Measurements from ENCODE around the gene ANAPC2. TPM values are rescaled to one million over a fixed set of nuclear protein-coding genes. Genes with fewer than 3 reads are reported as not detected.
A peak's percentile ranks its signal among the peaks of the same experiment; 100 is the strongest.

ANAPC2 gene
- total RNA-seq, 2 experiments from 2014 or later: 144 to 149 TPM

- DNase-seq: no peak
- intact Hi-C loops (cut with DNase I, micrococcal nuclease): no loop called here
- no peaks in the 10 kb centered on the region for H3K27me3 ChIP-seq (ENCODE audit: control insufficient read depth in 1 of 2, insufficient read depth in 2 of 2, low read length in 2 of 2)
- no peak overlapping the region for H3K27ac Mint-ChIP-seq
- ChIA-PET CTCF (no interaction called here), POLR2A (no interaction called here)
- H3K4me1 ChIP-seq (ENCODE audit: insufficient read depth, low read length): no peaks in the 10 kb centered on the region
- ATAC-seq (ENCODE audit: poor library complexity): no peak
- no peak overlapping the region for H3K4me3 ChIP-seq (ENCODE audit: low read length)
- peaks cover 10% of the 10 kb centered on the region for H3K36me3 ChIP-seq (ENCODE audit: insufficient read depth, low read length)
- no peak overlapping the region for H3K27ac ChIP-seq (ENCODE audit: low read depth in 1 of 2, low read length in 2 of 2)
- H3K9me3 ChIP-seq (ENCODE audit: control insufficient read depth in 1 of 2, insufficient read depth in 1 of 2, low read length in 2 of 2): no peaks in the 10 kb centered on the region
- no peak for TF ChIP-seq CTCF (IDR thresholded peaks at IDR 0.05)
- H3K9me3 Mint-ChIP-seq: no peaks in the 10 kb centered on the region
- peaks cover under 1% of the 10 kb centered on the region for H3K36me3 Mint-ChIP-seq (ENCODE audit: low read depth)
- no peak overlapping the region for H3K4me3 Mint-ChIP-seq
- peaks cover 1% of the 10 kb centered on the region for H3K4me1 Mint-ChIP-seq (ENCODE audit: low read depth)
- H3K27me3 Mint-ChIP-seq: no peaks in the 10 kb centered on the region
Measured at GRCh38 chr9:137212520-137212919, 24.2 kb upstream of the ANAPC2 start.

GRCh38 chr9:137211532-137211931, 23.2 kb upstream of the ANAPC2 start:
- intact Hi-C loops (cut with DNase I, micrococcal nuclease): no loop called here
- Histone ChIP-seq H3K4me1 (ENCODE audit: insufficient read depth, low read length) (peaks cover 7% of the 10 kb centered on the region), H3K4me3 (ENCODE audit: low read length) (no peak overlapping the region), H3K27me3 (ENCODE audit: control insufficient read depth in 1 of 2, insufficient read depth in 2 of 2, low read length in 2 of 2) (no peaks in the 10 kb centered on the region), H3K27ac (ENCODE audit: low read depth in 1 of 2, low read length in 2 of 2) (no peak overlapping the region), H3K36me3 (ENCODE audit: insufficient read depth, low read length) (peaks cover 10% of the 10 kb centered on the region), H3K9me3 (ENCODE audit: control insufficient read depth in 1 of 2, insufficient read depth in 1 of 2, low read length in 2 of 2) (no peaks in the 10 kb centered on the region)
- H3K9me3 Mint-ChIP-seq: no peaks in the 10 kb centered on the region
- peaks cover 8% of the 10 kb centered on the region for H3K36me3 Mint-ChIP-seq (ENCODE audit: low read depth)
- no peaks in the 10 kb centered on the region for H3K27me3 Mint-ChIP-seq
- DNase-seq (no peak), ATAC-seq (ENCODE audit: poor library complexity) (no peak)
- ChIA-PET CTCF (no interaction called here), POLR2A (no interaction called here)
- TF ChIP-seq CTCF (IDR thresholded peaks at IDR 0.05): no peak
- H3K27ac Mint-ChIP-seq: no peak overlapping the region
- H3K4me1 Mint-ChIP-seq (ENCODE audit: low read depth): peaks cover 11% of the 10 kb centered on the region
- no peak overlapping the region for H3K4me3 Mint-ChIP-seq

- Histone ChIP-seq H3K36me3 (ENCODE audit: insufficient read depth, low read length) (peaks cover 5% of the 10 kb centered on the region), H3K27me3 (ENCODE audit: control insufficient read depth in 1 of 2, insufficient read depth in 2 of 2, low read length in 2 of 2) (no peaks in the 10 kb centered on the region), H3K9me3 (ENCODE audit: control insufficient read depth in 1 of 2, insufficient read depth in 1 of 2, low read length in 2 of 2) (no peaks in the 10 kb centered on the region), H3K27ac (ENCODE audit: low read depth in 1 of 2, low read length in 2 of 2) (peak overlapping the region in 1 of 2 donors; percentile 79), H3K4me1 (ENCODE audit: insufficient read depth, low read length) (peaks cover 41% of the 10 kb centered on the region), H3K4me3 (ENCODE audit: low read length) (no peak overlapping the region)
- Mint-ChIP-seq H3K4me3 (peak overlapping the region; percentile 95), H3K4me1 (ENCODE audit: low read depth) (peaks cover 39% of the 10 kb centered on the region), H3K27ac (peak overlapping the region; percentile 93), H3K9me3 (no peaks in the 10 kb centered on the region), H3K27me3 (no peaks in the 10 kb centered on the region), H3K36me3 (ENCODE audit: low read depth) (peaks cover 13% of the 10 kb centered on the region)
- DNase-seq: no peak
- ChIA-PET POLR2A (interaction anchor here (1.6 to 4.0 kb wide), 3 partner anchors 16 to 34 kb away, joined by 5 to 22 read pairs (median 8); partner anchors contain the start of genes ANAPC2, RNF208, SSNA1 and TUBB4B), CTCF (interaction anchor here (1.9 kb wide), 1 partner anchor 30 kb away, joined by 7 read pairs; no protein-coding TSS in a partner anchor)
- ATAC-seq (ENCODE audit: poor library complexity): no peak
- no peak for TF ChIP-seq CTCF (IDR thresholded peaks at IDR 0.05)
- intact Hi-C loops (cut with DNase I, micrococcal nuclease): no loop called here
Measured at GRCh38 chr9:137206602-137207001, 18.2 kb upstream of the ANAPC2 start.

All from CD4-positive, alpha-beta T cell (primary cell).